ENCODE data around the gene MKRN2.
"Not testable (repeated sequence)": the region's sequence is repeated elsewhere in the genome, so short reads cannot be mapped to it uniquely, and the experiment has no call there.

The MKRN2 gene

DNA sequence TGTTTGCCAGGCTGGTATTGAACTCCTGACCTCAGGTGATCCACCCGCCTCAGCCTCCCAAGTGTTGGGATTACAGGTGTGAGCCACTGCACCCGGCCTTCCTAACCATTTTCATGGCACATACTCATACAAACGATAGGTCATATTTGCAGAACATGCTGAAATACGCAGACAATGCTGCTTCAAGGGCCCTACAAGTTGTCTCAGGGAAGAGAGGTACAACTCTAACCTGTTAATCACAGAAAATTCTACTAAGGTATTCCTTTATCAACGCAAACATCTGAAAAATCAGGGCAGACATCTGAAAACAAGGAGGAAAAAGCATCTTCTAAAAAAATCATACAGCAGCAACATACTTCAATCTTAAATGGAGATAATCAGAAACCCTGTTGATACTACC is 67.2 kb downstream of the MKRN2 start:
- Histone ChIP-seq H4K20me1 (ENCODE audit: insufficient read depth, low read length) (peaks cover 76% of the 10 kb centered on the region), H3K9ac (ENCODE audit: low read length) (no peak overlapping the region), H3K79me2 (ENCODE audit: low read length) (peaks cover 97% of the 10 kb centered on the region), H2AFZ (ENCODE audit: low read depth, low read length) (no peak overlapping the region), H3K27ac (ENCODE audit: low read length) (no peak overlapping the region), H3K4me1 (ENCODE audit: low read length) (no peaks in the 10 kb centered on the region), H3K36me3 (replicated peaks; ENCODE audit: low read depth, low read length) (no peaks in the 10 kb centered on the region), H3K27me3 (ENCODE audit: low read depth, low read length) (no peaks in the 10 kb centered on the region), H3K4me3 (ENCODE audit: low read length) (no peak overlapping the region), H3K4me2 (ENCODE audit: low read length) (no peak overlapping the region), H3K9me3 (ENCODE audit: insufficient read depth, low read length) (no peaks in the 10 kb centered on the region)
- TF ChIP-seq, protein P1, sequence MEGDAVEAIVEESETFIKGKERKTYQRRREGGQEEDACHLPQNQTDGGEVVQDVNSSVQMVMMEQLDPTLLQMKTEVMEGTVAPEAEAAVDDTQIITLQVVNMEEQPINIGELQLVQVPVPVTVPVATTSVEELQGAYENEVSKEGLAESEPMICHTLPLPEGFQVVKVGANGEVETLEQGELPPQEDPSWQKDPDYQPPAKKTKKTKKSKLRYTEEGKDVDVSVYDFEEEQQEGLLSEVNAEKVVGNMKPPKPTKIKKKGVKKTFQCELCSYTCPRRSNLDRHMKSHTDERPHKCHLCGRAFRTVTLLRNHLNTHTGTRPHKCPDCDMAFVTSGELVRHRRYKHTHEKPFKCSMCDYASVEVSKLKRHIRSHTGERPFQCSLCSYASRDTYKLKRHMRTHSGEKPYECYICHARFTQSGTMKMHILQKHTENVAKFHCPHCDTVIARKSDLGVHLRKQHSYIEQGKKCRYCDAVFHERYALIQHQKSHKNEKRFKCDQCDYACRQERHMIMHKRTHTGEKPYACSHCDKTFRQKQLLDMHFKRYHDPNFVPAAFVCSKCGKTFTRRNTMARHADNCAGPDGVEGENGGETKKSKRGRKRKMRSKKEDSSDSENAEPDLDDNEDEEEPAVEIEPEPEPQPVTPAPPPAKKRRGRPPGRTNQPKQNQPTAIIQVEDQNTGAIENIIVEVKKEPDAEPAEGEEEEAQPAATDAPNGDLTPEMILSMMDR (IDR thresholded peaks at IDR 0.05; ENCODE audit: low read depth, low read length): no peak
- TF ChIP-seq EZH2phosphoT487 (IDR thresholded peaks at IDR 0.05; ENCODE audit: low read depth): no peak

DNA sequence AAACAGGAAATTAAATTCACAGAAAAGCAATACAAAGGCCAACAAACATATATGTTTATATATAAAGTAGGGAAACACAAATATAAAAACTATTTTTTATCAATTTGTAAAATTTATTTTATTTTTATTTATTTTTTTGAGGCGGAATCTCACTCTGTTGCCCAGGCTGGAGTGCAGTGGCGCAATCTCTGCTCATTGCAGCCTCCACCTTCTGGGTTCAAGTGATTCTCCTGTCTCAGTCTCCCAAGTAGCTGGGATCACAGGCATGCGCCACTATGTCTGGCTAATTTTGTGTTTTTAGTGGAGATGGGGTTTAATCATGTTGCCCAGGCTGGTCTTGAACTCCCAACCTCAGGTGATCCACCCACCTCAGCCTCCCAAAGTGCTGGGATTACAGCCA is 68.1 kb downstream of the MKRN2 start:
- H4K20me1 ChIP-seq (ENCODE audit: insufficient read depth, low read length): peaks cover 85% of the 10 kb centered on the region
- H3K79me2 ChIP-seq (ENCODE audit: low read length): peaks cover 99% of the 10 kb centered on the region
- H3K27me3 ChIP-seq (ENCODE audit: low read depth, low read length); H3K4me3 ChIP-seq (ENCODE audit: low read length); H3K27ac ChIP-seq (ENCODE audit: low read length); H3K4me2 ChIP-seq (ENCODE audit: low read length); H3K9me3 ChIP-seq (ENCODE audit: insufficient read depth, low read length); H3K9ac ChIP-seq (ENCODE audit: low read length); H2AFZ ChIP-seq (ENCODE audit: low read depth, low read length); H3K4me1 ChIP-seq (ENCODE audit: low read length); H3K36me3 ChIP-seq (replicated peaks; ENCODE audit: low read depth, low read length): not testable (repeated sequence)

DNA sequence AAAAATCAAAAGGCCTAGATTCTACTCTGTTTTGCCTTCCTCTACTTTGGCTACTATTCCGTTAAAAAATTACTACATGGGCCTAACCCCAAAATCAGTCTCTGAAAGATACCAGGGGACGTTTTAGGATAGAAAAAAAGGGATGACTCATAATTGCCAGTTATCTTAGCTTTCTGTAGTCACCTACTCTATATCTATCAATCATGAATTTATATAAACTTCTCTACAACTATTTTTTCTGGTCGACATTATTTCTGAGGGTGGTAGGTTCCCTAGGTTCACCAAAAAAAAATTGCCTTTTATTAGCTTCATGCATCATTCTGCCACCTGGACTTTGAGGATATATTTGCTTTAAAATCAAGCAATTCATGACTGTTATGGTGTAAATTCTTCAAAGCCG is 70.5 kb downstream of the MKRN2 start:
- H3K4me1 ChIP-seq (ENCODE audit: low read length): no peaks in the 10 kb centered on the region
- no peak overlapping the region for H3K27ac ChIP-seq (ENCODE audit: low read length)
- H4K20me1 ChIP-seq (ENCODE audit: insufficient read depth, low read length): peaks cover 84% of the 10 kb centered on the region
- H3K36me3 ChIP-seq (replicated peaks; ENCODE audit: low read depth, low read length): no peaks in the 10 kb centered on the region
- no peak for TF ChIP-seq EZH2phosphoT487 (IDR thresholded peaks at IDR 0.05; ENCODE audit: low read depth)
- TF ChIP-seq, protein P1 (IDR thresholded peaks at IDR 0.05; ENCODE audit: low read depth, low read length): no peak
- no peak overlapping the region for H2AFZ ChIP-seq (ENCODE audit: low read depth, low read length)
- no peak overlapping the region for H3K4me3 ChIP-seq (ENCODE audit: low read length)
- no peaks in the 10 kb centered on the region for H3K27me3 ChIP-seq (ENCODE audit: low read depth, low read length)
- H3K79me2 ChIP-seq (ENCODE audit: low read length): peaks cover 99% of the 10 kb centered on the region
- no peak overlapping the region for H3K4me2 ChIP-seq (ENCODE audit: low read length)
- H3K9me3 ChIP-seq (ENCODE audit: insufficient read depth, low read length): no peaks in the 10 kb centered on the region
- no peak overlapping the region for H3K9ac ChIP-seq (ENCODE audit: low read length)

DNA sequence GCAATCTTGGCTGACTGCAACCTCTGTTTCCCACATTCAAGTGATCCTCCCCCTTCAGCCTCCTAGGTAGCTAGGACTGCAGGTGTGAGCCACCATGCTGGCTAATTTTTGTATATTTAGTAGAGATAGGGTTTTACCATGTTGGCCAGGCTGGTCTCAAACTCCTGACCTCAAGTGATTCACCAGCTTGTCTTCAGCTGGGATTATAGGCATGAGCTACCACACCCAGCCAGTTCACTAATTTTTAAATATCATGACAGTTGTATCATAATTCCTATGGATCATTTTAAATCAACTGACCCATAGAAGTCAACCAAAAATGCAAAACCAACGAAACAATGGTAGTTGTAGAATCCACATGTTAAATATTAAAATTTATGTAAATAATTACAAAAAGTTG is 71.9 kb downstream of the MKRN2 start:
- H3K27me3 ChIP-seq (ENCODE audit: low read depth, low read length): no peaks in the 10 kb centered on the region
- H2AFZ ChIP-seq (ENCODE audit: low read depth, low read length): no peak overlapping the region
- H3K4me1 ChIP-seq (ENCODE audit: low read length): no peaks in the 10 kb centered on the region
- no peak overlapping the region for H3K27ac ChIP-seq (ENCODE audit: low read length)
- H3K9me3 ChIP-seq (ENCODE audit: insufficient read depth, low read length): no peaks in the 10 kb centered on the region
- H3K4me3 ChIP-seq (ENCODE audit: low read length): no peak overlapping the region
- no peaks in the 10 kb centered on the region for H3K36me3 ChIP-seq (replicated peaks; ENCODE audit: low read depth, low read length)
- TF ChIP-seq EZH2phosphoT487 (IDR thresholded peaks at IDR 0.05; ENCODE audit: low read depth): no peak
- TF ChIP-seq, protein P1 (IDR thresholded peaks at IDR 0.05; ENCODE audit: low read depth, low read length): no peak
- H4K20me1 ChIP-seq (ENCODE audit: insufficient read depth, low read length): peaks cover 87% of the 10 kb centered on the region
- H3K4me2 ChIP-seq (ENCODE audit: low read length): no peak overlapping the region
- H3K79me2 ChIP-seq (ENCODE audit: low read length): peaks cover 98% of the 10 kb centered on the region
- no peak overlapping the region for H3K9ac ChIP-seq (ENCODE audit: low read length)

DNA sequence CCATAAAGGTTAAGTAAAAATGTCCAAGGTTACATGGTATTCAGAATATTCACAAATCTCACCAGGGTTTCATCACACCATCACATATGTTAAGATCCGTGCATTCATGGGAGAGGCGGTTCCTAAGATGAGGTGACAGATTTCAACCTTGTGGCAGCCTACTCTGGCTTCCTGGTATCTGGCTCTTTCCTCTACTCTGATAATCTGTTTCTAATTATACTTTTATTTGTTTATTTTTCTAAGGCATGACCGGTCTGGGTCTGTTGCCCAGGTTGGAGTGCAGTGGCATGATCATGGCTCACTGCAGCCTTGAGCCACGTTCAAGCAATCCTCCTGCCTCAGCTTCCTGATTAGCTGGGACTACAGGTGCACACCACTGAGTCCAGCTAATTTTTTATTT is 72.7 kb downstream of the MKRN2 start:
- Histone ChIP-seq H3K27ac (ENCODE audit: low read length) (no peak overlapping the region), H3K9ac (ENCODE audit: low read length) (no peak overlapping the region), H3K4me1 (ENCODE audit: low read length) (no peaks in the 10 kb centered on the region), H4K20me1 (ENCODE audit: insufficient read depth, low read length) (peaks cover 86% of the 10 kb centered on the region), H3K36me3 (replicated peaks; ENCODE audit: low read depth, low read length) (peaks cover 3% of the 10 kb centered on the region), H3K27me3 (ENCODE audit: low read depth, low read length) (no peaks in the 10 kb centered on the region), H2AFZ (ENCODE audit: low read depth, low read length) (no peak overlapping the region), H3K79me2 (ENCODE audit: low read length) (peaks cover 98% of the 10 kb centered on the region), H3K4me2 (ENCODE audit: low read length) (no peak overlapping the region), H3K9me3 (ENCODE audit: insufficient read depth, low read length) (no peaks in the 10 kb centered on the region), H3K4me3 (ENCODE audit: low read length) (no peak overlapping the region)
- TF ChIP-seq EZH2phosphoT487 (IDR thresholded peaks at IDR 0.05; ENCODE audit: low read depth): no peak
- TF ChIP-seq, protein P1 (IDR thresholded peaks at IDR 0.05; ENCODE audit: low read depth, low read length): no peak

Measured in OCI-LY3 (cell line).